ENCODE measurements around the gene GREB1.

GREB1 gene

GRCh38 chr2:11652553-11652952, 118.7 kb downstream of the GREB1 start:
- Histone ChIP-seq H3K9me3 (ENCODE audit: control insufficient read depth, insufficient read depth, low read depth, low read length) (no peaks in the 10 kb centered on the region), H3K27ac (ENCODE audit: extremely low read depth, low read depth, low read length) (no peak overlapping the region), H3K4me1 (ENCODE audit: control insufficient read depth, insufficient read depth, low read length) (no peaks in the 10 kb centered on the region), H3K4me3 (ENCODE audit: low read depth, low read length) (no peak overlapping the region), H3K36me3 (ENCODE audit: control insufficient read depth in 2 of 2, insufficient read depth in 1 of 2, low read length in 2 of 2) (no peaks in the 10 kb centered on the region)
- ChIA-PET POLR2A (no interaction called here), CTCF (interaction anchor here (0.8 to 1.3 kb wide), 4 partner anchors 9 to 189 kb away, joined by 3 to 4 read pairs (median 3); no protein-coding TSS in a partner anchor)
- no peak for TF ChIP-seq PRDM10 (tag by site-specific recombination; IDR thresholded peaks at IDR 0.05)
- TF ChIP-seq ZNF830 (tag by site-specific recombination; IDR thresholded peaks at IDR 0.05; ENCODE audit: low read depth), result no peak
- no peak for TF ChIP-seq ZNF514 (tag by site-specific recombination; IDR thresholded peaks at IDR 0.05)
- TF ChIP-seq PRDM2 (tag by site-specific recombination; IDR thresholded peaks at IDR 0.05; ENCODE audit: borderline replicate concordance), result no peak
- no peak for TF ChIP-seq KLF16 (tag by site-specific recombination; IDR thresholded peaks at IDR 0.05)
- no peak for TF ChIP-seq ZNF658 (tag by site-specific recombination; IDR thresholded peaks at IDR 0.05)
- no peak for TF ChIP-seq ZNF747 (tag by site-specific recombination; IDR thresholded peaks at IDR 0.05)
- TF ChIP-seq ZNF248 (tag by site-specific recombination; IDR thresholded peaks at IDR 0.05), result no peak
- no peak for TF ChIP-seq ZNF768 (tag by site-specific recombination; IDR thresholded peaks at IDR 0.05)
- no peak for TF ChIP-seq ZNF398 (tag by site-specific recombination; IDR thresholded peaks at IDR 0.05)
- TF ChIP-seq, protein P1, sequence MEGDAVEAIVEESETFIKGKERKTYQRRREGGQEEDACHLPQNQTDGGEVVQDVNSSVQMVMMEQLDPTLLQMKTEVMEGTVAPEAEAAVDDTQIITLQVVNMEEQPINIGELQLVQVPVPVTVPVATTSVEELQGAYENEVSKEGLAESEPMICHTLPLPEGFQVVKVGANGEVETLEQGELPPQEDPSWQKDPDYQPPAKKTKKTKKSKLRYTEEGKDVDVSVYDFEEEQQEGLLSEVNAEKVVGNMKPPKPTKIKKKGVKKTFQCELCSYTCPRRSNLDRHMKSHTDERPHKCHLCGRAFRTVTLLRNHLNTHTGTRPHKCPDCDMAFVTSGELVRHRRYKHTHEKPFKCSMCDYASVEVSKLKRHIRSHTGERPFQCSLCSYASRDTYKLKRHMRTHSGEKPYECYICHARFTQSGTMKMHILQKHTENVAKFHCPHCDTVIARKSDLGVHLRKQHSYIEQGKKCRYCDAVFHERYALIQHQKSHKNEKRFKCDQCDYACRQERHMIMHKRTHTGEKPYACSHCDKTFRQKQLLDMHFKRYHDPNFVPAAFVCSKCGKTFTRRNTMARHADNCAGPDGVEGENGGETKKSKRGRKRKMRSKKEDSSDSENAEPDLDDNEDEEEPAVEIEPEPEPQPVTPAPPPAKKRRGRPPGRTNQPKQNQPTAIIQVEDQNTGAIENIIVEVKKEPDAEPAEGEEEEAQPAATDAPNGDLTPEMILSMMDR (tag by site-specific recombination; IDR thresholded peaks at IDR 0.05), result no peak
- no peak for TF ChIP-seq AEBP2 (tag by site-specific recombination; IDR thresholded peaks at IDR 0.05; ENCODE audit: borderline replicate concordance)
